ENCODE results near the gene JAKMIP3. TPM values are rescaled to one million over a fixed set of nuclear protein-coding genes. Genes with fewer than 3 reads are reported as not detected.
A peak's percentile ranks its signal among the peaks of the same experiment; 100 is the strongest.

JAKMIP3 gene
- total RNA-seq, 1 donor from 2014 or later = 1.1 TPM

- intact Hi-C loops (cut with DNase I) = no loop called here
- no peak for ATAC-seq
Measured at GRCh38 chr10:132040046-132040445, 25.7 kb upstream of the JAKMIP3 start.

GRCh38 chr10:132041340-132041739 lies 24.4 kb upstream of the JAKMIP3 start:
- no peak for DNase-seq (ENCODE audit: low spot score)

More at GRCh38 chr10:132040046-132040445, 25.7 kb upstream of the JAKMIP3 start:
- no peak for DNase-seq (ENCODE audit: low spot score)

GRCh38 chr10:132043861-132044695 lies 21.7 kb upstream of the JAKMIP3 start:
- no peak for DNase-seq (ENCODE audit: low spot score)
- no peak for ATAC-seq
- intact Hi-C loops (cut with DNase I) = no loop called here

More at GRCh38 chr10:132041340-132041739, 24.4 kb upstream of the JAKMIP3 start:
- ATAC-seq = no peak
- intact Hi-C loops (cut with DNase I) = no loop called here

GRCh38 chr10:132044803-132045202 lies 20.9 kb upstream of the JAKMIP3 start:
- ATAC-seq = no peak
- intact Hi-C loops (cut with DNase I) = no loop called here
- DNase-seq (ENCODE audit: low spot score) = no peak

- intact Hi-C loops (cut with DNase I) = no loop called here
- DNase-seq (ENCODE audit: low spot score) (no peak), ATAC-seq (no peak)
Measured at GRCh38 chr10:132045324-132045723, 20.4 kb upstream of the JAKMIP3 start.

GRCh38 chr10:132047575-132048293 lies 18.0 kb upstream of the JAKMIP3 start:
- intact Hi-C loops (cut with DNase I) = no loop called here
- ATAC-seq (no peak), DNase-seq (ENCODE audit: low spot score) (no peak)

GRCh38 chr10:132048294-132048667 lies 17.5 kb upstream of the JAKMIP3 start:
- DNase-seq (ENCODE audit: low spot score) (no peak), ATAC-seq (no peak)
- intact Hi-C loops (cut with DNase I) = no loop called here

GRCh38 chr10:132050191-132050590 lies 15.6 kb upstream of the JAKMIP3 start:
- DNase-seq (ENCODE audit: low spot score) = no peak
- no peak for ATAC-seq
- intact Hi-C loops (cut with DNase I) = no loop called here

GRCh38 chr10:132052124-132052523 lies 13.6 kb upstream of the JAKMIP3 start:
- ATAC-seq (no peak), DNase-seq (ENCODE audit: low spot score) (no peak)
- intact Hi-C loops (cut with DNase I) = no loop called here

GRCh38 chr10:132054564-132054963 lies 11.2 kb upstream of the JAKMIP3 start:
- ATAC-seq = no peak
- intact Hi-C loops (cut with DNase I) = no loop called here
- DNase-seq (ENCODE audit: low spot score) = no peak

GRCh38 chr10:132055616-132056015 lies 10.1 kb upstream of the JAKMIP3 start:
- no peak for DNase-seq (ENCODE audit: low spot score)

GRCh38 chr10:132056663-132057062 lies 9.1 kb upstream of the JAKMIP3 start:
- ATAC-seq (no peak), DNase-seq (ENCODE audit: low spot score) (no peak)
- intact Hi-C loops (cut with DNase I) = no loop called here

More at GRCh38 chr10:132055616-132056015, 10.1 kb upstream of the JAKMIP3 start:
- intact Hi-C loops (cut with DNase I) = no loop called here
- ATAC-seq = no peak

- no peak for DNase-seq (ENCODE audit: low spot score)
- no peak for ATAC-seq
- intact Hi-C loops (cut with DNase I) = no loop called here
Measured at GRCh38 chr10:132057191-132057681, 8.5 kb upstream of the JAKMIP3 start.

GRCh38 chr10:132058111-132058745 lies 7.5 kb upstream of the JAKMIP3 start:
- DNase-seq (ENCODE audit: low spot score) (no peak), ATAC-seq (no peak)
- intact Hi-C loops (cut with DNase I) = no loop called here

GRCh38 chr10:132058793-132059759 lies 6.7 kb upstream of the JAKMIP3 start:
- no peak for ATAC-seq
- intact Hi-C loops (cut with DNase I) = no loop called here
- peak; percentile 50 for DNase-seq (ENCODE audit: low spot score)

GRCh38 chr10:132059760-132060508 lies 5.8 kb upstream of the JAKMIP3 start:
- intact Hi-C loops (cut with DNase I) = no loop called here
- peak; percentile 2 for DNase-seq (ENCODE audit: low spot score)

GRCh38 chr10:132061030-132061429 lies 4.7 kb upstream of the JAKMIP3 start:
- ATAC-seq = no peak
- intact Hi-C loops (cut with DNase I) = no loop called here
- DNase-seq (ENCODE audit: low spot score) = no peak

More at GRCh38 chr10:132059760-132060508, 5.8 kb upstream of the JAKMIP3 start:
- ATAC-seq = no peak

- intact Hi-C loops (cut with DNase I) = no loop called here
- ATAC-seq (no peak), DNase-seq (ENCODE audit: low spot score) (peak; percentile 15)
Measured at GRCh38 chr10:132061465-132061864, 4.3 kb upstream of the JAKMIP3 start.
